Neural cell (in vitro differentiated cells): ENCODE measurements around the gene POLDIP2. TPM values are rescaled to one million over a fixed set of nuclear protein-coding genes. Genes with fewer than 3 reads are reported as not detected.

Source experiments
- H2AFZ ChIP-seq: fragments of 200-600, 300-800 bp; sonication (generic), shearing (Covaris generic); 2 replicates; pipeline ENCODE4 v1.6.0; 2014; ENCODE audit warnings: low read depth, mild to moderate bottlenecking, antibody characterized with exemption, low read length, moderate library complexity
- H3F3A ChIP-seq: fragments of 200-600 bp; shearing (Covaris generic); 2 replicates; pipeline ENCODE4 v1.6.1; 2016; ENCODE audit warnings: mild to moderate bottlenecking, moderate library complexity, mixed read lengths, antibody characterized with exemption, low read length; ENCODE audit not compliant: insufficient read depth, poor library complexity, severe bottlenecking
- H3K27ac ChIP-seq: fragments of 200-600, 300-800 bp; sonication (generic), shearing (Covaris generic); 2 replicates; pipeline ENCODE4 v1.5.1; 2014; ENCODE audit warnings: mild to moderate bottlenecking, low read length, moderate library complexity
- H3K27me3 ChIP-seq: fragments of 300-800, 200-600 bp; sonication (generic), shearing (Covaris generic); 2 replicates; pipeline ENCODE4 v1.6.0; 2014; ENCODE audit warnings: mild to moderate bottlenecking, low read depth, low read length, moderate library complexity; ENCODE audit not compliant: insufficient read depth
- H3K36me3 ChIP-seq: fragments of 300-800, 200-600 bp; sonication (generic), shearing (Covaris generic); 2 replicates; pipeline ENCODE4 v1.5.1; 2014; ENCODE audit warnings: mild to moderate bottlenecking, antibody characterized with exemption, low read length, moderate library complexity; ENCODE audit not compliant: insufficient read depth
- H3K4me2 ChIP-seq: fragments of 300-800, 200-600 bp; sonication (generic), shearing (Covaris generic); 2 replicates; pipeline ENCODE4 v1.6.0; 2014; ENCODE audit warnings: mild to moderate bottlenecking, low read length
- H3K4me3 ChIP-seq: fragments of 300-800, 200-600 bp; sonication (generic), shearing (Covaris generic); 2 replicates; pipeline ENCODE4 v1.5.1; 2014; ENCODE audit warnings: mild to moderate bottlenecking, low read length, moderate library complexity
- H3K79me2 ChIP-seq: fragments of 200-600 bp; shearing (Covaris generic); replicated peaks from 2 replicates; pipeline ENCODE4 v1.6.0; 2014; ENCODE audit warnings: mild to moderate bottlenecking, low read length, moderate library complexity; ENCODE audit not compliant: insufficient read depth
- H3K9ac ChIP-seq: fragments of 300-800, 200-600 bp; sonication (generic), shearing (Covaris generic); 2 replicates; pipeline ENCODE4 v1.6.1; 2016; ENCODE audit warnings: mild to moderate bottlenecking, low read length, mixed read lengths
- H3K9me2 ChIP-seq: fragments of 200-600 bp; shearing (Covaris generic); 2 replicates; pipeline ENCODE4 v1.6.1; 2016; ENCODE audit warnings: mild to moderate bottlenecking, low read length, mixed read lengths; ENCODE audit not compliant: insufficient read depth
- H3K9me3 ChIP-seq: fragments of 200-600, 300-800 bp; sonication (generic), shearing (Covaris generic); 2 replicates; pipeline ENCODE4 v1.6.1; 2016; ENCODE audit warnings: mild to moderate bottlenecking, mixed run types, low read length, moderate library complexity, mixed read lengths
- H4K20me1 ChIP-seq: fragments of 200-600 bp; shearing (Covaris generic); 2 replicates; pipeline ENCODE4 v1.6.1; 2016; ENCODE audit warnings: mild to moderate bottlenecking, mixed run types; ENCODE audit not compliant: insufficient read depth
- EP300 ChIP-seq: fragments of 450-650 bp; conservative IDR thresholded peaks from 2 replicates; pipeline ENCODE4 v1.6.1; 2014; ENCODE audit warnings: antibody characterized with exemption, mild to moderate bottlenecking, moderate library complexity; ENCODE audit not compliant: poor library complexity, severe bottlenecking
- EZH2 ChIP-seq: fragments of 200-600, 300-800 bp; shearing (Covaris generic), sonication (generic); IDR thresholded peaks from 2 replicates; pipeline ENCODE4 v1.6.1; 2014; ENCODE audit warnings: antibody characterized with exemption, low read length, borderline replicate concordance, mild to moderate bottlenecking; ENCODE audit not compliant: insufficient read depth, poor library complexity, severe bottlenecking
- MXI1 ChIP-seq: fragments of 450-650 bp; conservative IDR thresholded peaks from 2 replicates; pipeline ENCODE4 v1.6.1; 2014; ENCODE audit warnings: antibody characterized with exemption, mild to moderate bottlenecking; ENCODE audit not compliant: poor library complexity, severe bottlenecking
- POLR2AphosphoS5 ChIP-seq: IDR thresholded peaks from 2 replicates; pipeline ENCODE4 v1.6.1; 2012
- RAD21 ChIP-seq: fragments of 450-650 bp; conservative IDR thresholded peaks from 2 replicates; pipeline ENCODE4 v1.6.1; 2014; ENCODE audit warnings: antibody characterized with exemption, mild to moderate bottlenecking, moderate library complexity
- SMC3 ChIP-seq: fragments of 450-650 bp; conservative IDR thresholded peaks from 2 replicates; pipeline ENCODE4 v1.6.1; 2014; ENCODE audit warnings: antibody characterized with exemption, mild to moderate bottlenecking, moderate library complexity; ENCODE audit not compliant: poor library complexity
- TAF1 ChIP-seq: IDR thresholded peaks from 2 replicates; pipeline ENCODE4 v1.6.1; 2012; ENCODE audit warnings: low read depth
- polyA plus RNA-seq: library from polyadenylated mRNA; depleted of rRNA; stranded (reverse); fragments of >200 nt; gene quantifications from 2 replicates; pipeline ENCODE4 v1.2.3, GENCODE V29; 2014
- TF ChIP-seq, protein P1 (sequence below): IDR thresholded peaks from 2 replicates; pipeline ENCODE4 v1.6.1; 2012; ENCODE audit warnings: borderline replicate concordance
- TF ChIP-seq, protein P2 (sequence below): fragments of 450-650 bp; IDR thresholded peaks from 2 replicates; pipeline ENCODE4 v1.5.1; 2014; ENCODE audit warnings: antibody characterized with exemption, mild to moderate bottlenecking, moderate library complexity; ENCODE audit not compliant: poor library complexity, severe bottlenecking

The POLDIP2 gene
- polyA plus RNA-seq, 1 donor from 2014 or later, result 75.4 TPM

DNA sequence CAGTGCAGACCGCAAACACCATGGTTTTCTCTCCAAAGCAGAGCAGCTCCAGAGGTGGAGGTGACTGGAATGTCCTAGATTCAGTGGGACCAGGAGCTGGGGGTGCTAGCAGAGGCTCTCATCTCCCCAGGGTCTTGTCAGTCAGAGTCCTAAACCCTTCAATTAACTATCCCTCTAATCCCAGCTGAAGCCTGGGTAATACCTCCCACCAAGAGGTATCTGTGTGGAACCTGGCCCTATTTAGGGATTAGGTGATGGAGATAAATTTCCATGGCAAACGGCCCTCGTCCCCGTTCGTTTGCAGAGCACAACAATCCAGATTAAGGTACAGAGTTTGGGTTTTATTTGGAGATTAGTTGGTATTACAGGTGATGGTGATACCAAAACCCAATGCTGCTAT is 5.9 kb upstream of the POLDIP2 start:
- no peaks in the 10 kb centered on the region for H3K27me3 ChIP-seq
- H3F3A ChIP-seq, result no peaks in the 10 kb centered on the region
- no peak overlapping the region for H2AFZ ChIP-seq
- no peak overlapping the region for H3K27ac ChIP-seq
- no peaks in the 10 kb centered on the region for H3K36me3 ChIP-seq
- H3K9ac ChIP-seq, result no peak overlapping the region
- peaks cover 10% of the 10 kb centered on the region for H3K79me2 ChIP-seq
- no peaks in the 10 kb centered on the region for H3K9me3 ChIP-seq
- H4K20me1 ChIP-seq, result no peaks in the 10 kb centered on the region
- no peaks in the 10 kb centered on the region for H3K9me2 ChIP-seq
- H3K4me3 ChIP-seq, result no peak overlapping the region
- TF ChIP-seq, protein P1, sequence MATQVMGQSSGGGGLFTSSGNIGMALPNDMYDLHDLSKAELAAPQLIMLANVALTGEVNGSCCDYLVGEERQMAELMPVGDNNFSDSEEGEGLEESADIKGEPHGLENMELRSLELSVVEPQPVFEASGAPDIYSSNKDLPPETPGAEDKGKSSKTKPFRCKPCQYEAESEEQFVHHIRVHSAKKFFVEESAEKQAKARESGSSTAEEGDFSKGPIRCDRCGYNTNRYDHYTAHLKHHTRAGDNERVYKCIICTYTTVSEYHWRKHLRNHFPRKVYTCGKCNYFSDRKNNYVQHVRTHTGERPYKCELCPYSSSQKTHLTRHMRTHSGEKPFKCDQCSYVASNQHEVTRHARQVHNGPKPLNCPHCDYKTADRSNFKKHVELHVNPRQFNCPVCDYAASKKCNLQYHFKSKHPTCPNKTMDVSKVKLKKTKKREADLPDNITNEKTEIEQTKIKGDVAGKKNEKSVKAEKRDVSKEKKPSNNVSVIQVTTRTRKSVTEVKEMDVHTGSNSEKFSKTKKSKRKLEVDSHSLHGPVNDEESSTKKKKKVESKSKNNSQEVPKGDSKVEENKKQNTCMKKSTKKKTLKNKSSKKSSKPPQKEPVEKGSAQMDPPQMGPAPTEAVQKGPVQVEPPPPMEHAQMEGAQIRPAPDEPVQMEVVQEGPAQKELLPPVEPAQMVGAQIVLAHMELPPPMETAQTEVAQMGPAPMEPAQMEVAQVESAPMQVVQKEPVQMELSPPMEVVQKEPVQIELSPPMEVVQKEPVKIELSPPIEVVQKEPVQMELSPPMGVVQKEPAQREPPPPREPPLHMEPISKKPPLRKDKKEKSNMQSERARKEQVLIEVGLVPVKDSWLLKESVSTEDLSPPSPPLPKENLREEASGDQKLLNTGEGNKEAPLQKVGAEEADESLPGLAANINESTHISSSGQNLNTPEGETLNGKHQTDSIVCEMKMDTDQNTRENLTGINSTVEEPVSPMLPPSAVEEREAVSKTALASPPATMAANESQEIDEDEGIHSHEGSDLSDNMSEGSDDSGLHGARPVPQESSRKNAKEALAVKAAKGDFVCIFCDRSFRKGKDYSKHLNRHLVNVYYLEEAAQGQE, result no peak
- TF ChIP-seq MXI1 (no peak), TAF1 (no peak), EZH2 (no peak), EP300 (no peak), RAD21 (no peak), POLR2AphosphoS5 (no peak), SMC3 (no peak)
- TF ChIP-seq, protein P2, sequence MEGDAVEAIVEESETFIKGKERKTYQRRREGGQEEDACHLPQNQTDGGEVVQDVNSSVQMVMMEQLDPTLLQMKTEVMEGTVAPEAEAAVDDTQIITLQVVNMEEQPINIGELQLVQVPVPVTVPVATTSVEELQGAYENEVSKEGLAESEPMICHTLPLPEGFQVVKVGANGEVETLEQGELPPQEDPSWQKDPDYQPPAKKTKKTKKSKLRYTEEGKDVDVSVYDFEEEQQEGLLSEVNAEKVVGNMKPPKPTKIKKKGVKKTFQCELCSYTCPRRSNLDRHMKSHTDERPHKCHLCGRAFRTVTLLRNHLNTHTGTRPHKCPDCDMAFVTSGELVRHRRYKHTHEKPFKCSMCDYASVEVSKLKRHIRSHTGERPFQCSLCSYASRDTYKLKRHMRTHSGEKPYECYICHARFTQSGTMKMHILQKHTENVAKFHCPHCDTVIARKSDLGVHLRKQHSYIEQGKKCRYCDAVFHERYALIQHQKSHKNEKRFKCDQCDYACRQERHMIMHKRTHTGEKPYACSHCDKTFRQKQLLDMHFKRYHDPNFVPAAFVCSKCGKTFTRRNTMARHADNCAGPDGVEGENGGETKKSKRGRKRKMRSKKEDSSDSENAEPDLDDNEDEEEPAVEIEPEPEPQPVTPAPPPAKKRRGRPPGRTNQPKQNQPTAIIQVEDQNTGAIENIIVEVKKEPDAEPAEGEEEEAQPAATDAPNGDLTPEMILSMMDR, result no peak
- no peak overlapping the region for H3K4me2 ChIP-seq

DNA sequence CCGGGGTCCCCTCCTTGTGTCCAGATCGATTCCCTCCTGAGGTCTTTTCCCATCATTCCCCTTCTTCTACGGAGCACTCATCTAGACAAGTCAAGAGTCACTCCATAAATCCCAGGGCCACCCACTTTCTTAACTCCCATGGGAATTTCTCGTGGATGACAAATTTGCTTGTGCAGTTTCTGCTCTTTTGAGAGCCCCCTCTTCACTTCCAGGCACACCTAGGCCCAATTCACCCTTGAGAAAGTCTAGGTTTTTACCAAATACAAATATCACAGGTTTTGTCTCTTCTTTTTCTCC is 522 bp upstream of the POLDIP2 start:
- Histone ChIP-seq H2AFZ (peak overlapping the region; percentile 71), H3K27ac (peak overlapping the region; percentile 66)

More for the DNA sequence above, 522 bp upstream of the POLDIP2 start:
- no peak for TF ChIP-seq TAF1
- TF ChIP-seq, protein P2, result no peak
- peak overlapping the region; percentile 94 for H3K9ac ChIP-seq
- no peaks in the 10 kb centered on the region for H3K9me2 ChIP-seq
- H4K20me1 ChIP-seq, result no peaks in the 10 kb centered on the region
- no peaks in the 10 kb centered on the region for H3K36me3 ChIP-seq
- H3F3A ChIP-seq, result no peaks in the 10 kb centered on the region
- peaks cover 32% of the 10 kb centered on the region for H3K79me2 ChIP-seq
- H3K4me2 ChIP-seq, result peak overlapping the region; percentile 97
- H3K9me3 ChIP-seq, result no peaks in the 10 kb centered on the region
- no peaks in the 10 kb centered on the region for H3K27me3 ChIP-seq
- peak overlapping the region; percentile 77 for H3K4me3 ChIP-seq
